ENCODE results near the gene STAT3.

- TF ChIP-seq POLR2A (IDR thresholded peaks at IDR 0.05) (no peak), CTCF (IDR thresholded peaks at IDR 0.05) (no peak), POLR2AphosphoS5 (IDR thresholded peaks at IDR 0.05; ENCODE audit: insufficient read depth in 1 of 2, low read depth in 1 of 2) (no peak)
Observed at GRCh38 chr17:42386777-42387657, 1.2 kb downstream of the STAT3 start.
